Urothelium cell line (cell line): ENCODE measurements around the gene MYRIP.
"Not testable (repeated sequence)": the region's sequence is repeated elsewhere in the genome, so short reads cannot be mapped to it uniquely, and the experiment has no call there.

ENCODE experiments used
- DNase-seq: peaks from one replicate; pipeline ENCODE4 v3.0.0; 2011; ENCODE audit warnings: low spot score, mixed read lengths
- FAIRE-seq: peaks from 2 replicates; lab custom pipeline; 2011; peaks lifted over from hg19 to GRCh38; lab: Jason Lieb, UNC

Gene MYRIP

GRCh38 chr3:39809181-39809994 lies at the start of gene MYRIP:
Gene MYRIP (plus strand): TSS chr3:39809609. CDS start chr3:39900817, 91,208 bp downstream.
- no peak for FAIRE-seq

GRCh38 chr3:39760325-39760724 lies 49.1 kb upstream of the MYRIP start:
- no peak for DNase-seq
- no peak for FAIRE-seq

More at GRCh38 chr3:39809181-39809994, at the start of gene MYRIP:
- peak; percentile 90 for DNase-seq

DNA sequence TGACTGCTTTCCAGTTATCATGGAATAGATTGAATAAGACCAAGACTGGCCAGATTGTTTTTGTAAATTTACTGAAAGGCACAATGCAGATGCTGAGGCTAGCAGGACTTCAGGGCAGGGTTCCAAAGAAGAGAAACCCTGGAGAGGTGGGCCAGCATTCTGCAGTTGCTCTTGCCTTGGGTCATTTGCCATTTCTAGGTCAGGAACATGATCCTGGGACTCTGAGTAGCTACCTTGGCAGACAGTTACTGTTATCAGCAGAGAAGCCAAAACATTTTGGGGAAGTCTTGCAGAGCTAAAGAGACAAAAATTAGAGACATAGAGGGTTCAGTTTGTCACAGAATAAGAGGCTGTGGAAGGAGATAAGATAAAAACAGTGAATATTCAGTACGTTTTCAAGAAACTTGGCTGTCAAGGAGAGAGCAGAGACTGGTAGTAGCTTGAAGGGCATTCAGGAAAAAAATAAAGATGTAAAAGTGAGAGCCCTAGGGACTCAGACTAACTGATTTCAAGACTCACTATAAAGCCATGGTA lies 46.8 kb upstream of the MYRIP start:
- FAIRE-seq, result no peak
- no peak for DNase-seq

- no peak for DNase-seq
- FAIRE-seq, result no peak
Observed at GRCh38 chr3:39763390-39763789, 46.0 kb upstream of the MYRIP start.

- FAIRE-seq (no peak), DNase-seq (no peak)
Observed at GRCh38 chr3:39765575-39765974, 43.8 kb upstream of the MYRIP start.

DNA sequence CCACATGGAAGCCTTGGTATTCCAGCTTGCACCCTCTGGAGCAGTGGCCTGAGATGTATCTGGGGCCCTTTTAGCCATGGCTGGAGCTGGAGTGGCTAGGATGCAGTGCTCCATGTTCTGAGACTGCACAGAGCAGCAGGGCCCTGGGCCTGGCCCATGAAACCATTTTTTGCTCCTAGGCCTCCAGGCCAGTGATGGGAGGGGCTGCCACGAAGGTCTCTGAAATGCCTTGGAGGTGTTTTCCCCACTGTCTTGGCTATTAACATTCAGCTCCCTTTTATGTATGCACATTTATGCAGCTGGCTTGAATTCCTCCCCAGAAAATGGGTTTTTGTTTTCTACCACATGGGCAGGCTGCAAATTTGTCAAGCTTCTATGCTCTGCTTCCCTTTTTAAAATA lies 43.0 kb upstream of the MYRIP start:
- no peak for FAIRE-seq

DNA sequence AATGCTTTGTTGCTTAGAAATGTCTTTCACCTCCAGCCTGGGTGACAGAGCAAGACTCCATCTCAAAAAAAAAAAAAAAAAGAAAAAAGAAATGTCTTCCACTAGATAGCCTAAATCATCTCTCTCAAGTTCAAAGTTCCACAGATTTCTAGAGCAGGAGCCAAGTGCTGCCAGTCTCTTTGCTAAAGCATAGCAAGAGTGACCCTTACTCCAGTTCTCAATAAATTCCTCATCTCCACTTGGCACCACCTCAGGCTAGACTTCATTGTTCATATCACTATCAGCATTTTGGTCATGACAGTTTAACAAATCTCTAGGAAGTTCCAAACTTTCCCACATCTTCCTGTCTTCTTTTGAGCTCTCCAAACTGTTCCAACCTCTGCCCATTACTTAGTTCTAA lies 42.5 kb upstream of the MYRIP start:
- not testable (repeated sequence) for FAIRE-seq, DNase-seq

More for the DNA sequence above, 43.0 kb upstream of the MYRIP start:
- no peak for DNase-seq

DNA sequence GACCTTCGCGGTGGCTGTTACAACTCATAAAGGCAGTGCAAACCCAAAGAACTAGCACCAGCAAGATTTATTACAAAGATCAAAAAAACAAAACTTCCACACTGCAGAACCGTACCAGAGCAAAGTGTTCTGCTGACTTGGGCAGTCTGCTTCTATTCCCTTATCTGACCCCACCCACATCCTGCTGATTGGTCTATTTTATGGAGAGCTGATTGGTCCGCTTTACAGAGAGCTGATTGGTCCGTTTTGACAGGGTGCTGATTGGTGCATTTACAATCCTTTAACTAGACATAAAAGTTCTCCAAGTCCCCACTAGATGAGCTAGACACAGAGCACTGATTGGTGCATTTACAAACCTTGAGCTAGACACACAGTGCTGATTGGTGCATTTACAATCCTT lies 31.2 kb upstream of the MYRIP start:
- not testable (repeated sequence) for DNase-seq, FAIRE-seq

DNA sequence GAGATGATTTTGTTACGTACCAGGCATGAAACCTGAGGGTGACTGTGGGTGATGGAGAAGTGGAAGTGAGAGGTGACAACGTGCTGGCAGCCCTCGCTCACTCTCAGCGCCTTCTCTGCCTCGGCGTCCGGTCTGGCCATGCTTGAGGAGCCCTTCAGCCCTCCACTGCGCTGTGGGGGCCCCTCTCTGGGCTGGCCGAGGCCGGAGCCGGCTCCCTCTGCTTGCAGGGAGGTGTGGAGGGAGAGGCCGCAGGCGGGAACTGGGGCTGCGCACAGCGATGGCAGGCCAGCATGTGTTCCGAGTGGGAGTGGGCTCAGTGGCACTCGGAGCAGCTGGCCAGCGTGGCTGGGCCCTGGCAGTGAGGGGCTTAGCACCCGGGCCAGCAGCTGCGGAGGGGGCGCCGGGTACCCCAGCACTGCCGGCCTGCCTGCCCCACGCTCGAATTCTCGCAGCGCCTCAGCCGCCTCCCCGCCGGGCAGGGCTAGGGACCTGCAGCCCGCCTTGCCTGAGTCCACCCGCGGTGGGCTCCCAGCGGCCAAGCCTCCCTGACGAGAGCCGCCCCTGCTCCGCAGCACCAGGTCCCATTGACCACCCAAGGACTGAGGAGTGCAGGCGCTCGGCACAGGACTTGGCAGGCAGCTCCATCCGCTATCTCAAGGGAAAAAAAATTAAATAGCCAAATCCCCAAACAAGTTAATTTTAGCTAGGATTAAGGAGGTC lies 29.7 kb upstream of the MYRIP start:
- DNase-seq (no peak), FAIRE-seq (no peak)

- no peak for FAIRE-seq
- DNase-seq, result no peak
Observed at GRCh38 chr3:39780352-39780751, 29.1 kb upstream of the MYRIP start.

DNA sequence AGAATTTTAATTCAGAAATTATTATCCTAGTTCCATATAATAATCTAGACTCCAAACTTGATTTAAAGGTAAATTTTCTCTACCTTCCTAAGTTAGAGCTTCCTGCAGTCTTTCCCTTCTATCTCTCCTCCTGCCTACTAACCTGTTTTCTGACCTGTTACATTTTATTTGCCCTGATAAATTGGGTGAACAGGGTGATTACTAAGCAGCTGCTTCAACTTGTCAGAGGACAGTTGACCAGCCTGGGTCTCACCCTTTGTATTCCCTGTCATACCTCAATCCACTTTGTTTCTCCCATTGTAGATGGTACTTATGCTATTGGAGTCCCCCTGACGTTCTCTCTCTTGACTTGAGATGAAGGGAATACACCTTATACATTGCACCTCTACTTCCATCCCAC lies 28.4 kb upstream of the MYRIP start:
- FAIRE-seq (no peak), DNase-seq (no peak)

DNA sequence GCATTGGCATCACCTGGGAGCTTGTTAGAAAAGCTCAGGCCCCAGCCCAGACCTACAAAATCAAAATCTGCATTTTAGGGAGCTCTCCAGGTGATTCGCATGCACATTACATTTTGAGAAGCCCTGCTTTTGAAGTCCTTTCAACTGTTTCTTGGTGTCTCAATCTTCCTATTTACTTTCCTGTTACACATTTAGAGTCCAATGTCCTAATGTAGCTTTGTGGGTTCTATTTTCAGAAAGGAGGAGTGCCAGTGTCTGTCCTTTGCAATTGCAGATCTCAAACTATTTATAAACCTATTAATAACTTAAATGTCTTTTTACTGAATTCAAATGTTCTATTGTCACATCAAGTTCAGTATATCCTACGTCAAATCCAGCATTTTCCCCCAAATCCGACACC lies 27.8 kb upstream of the MYRIP start:
- FAIRE-seq, result no peak
- DNase-seq, result no peak

GRCh38 chr3:39783680-39784079 lies 25.7 kb upstream of the MYRIP start:
- no peak for FAIRE-seq

DNA sequence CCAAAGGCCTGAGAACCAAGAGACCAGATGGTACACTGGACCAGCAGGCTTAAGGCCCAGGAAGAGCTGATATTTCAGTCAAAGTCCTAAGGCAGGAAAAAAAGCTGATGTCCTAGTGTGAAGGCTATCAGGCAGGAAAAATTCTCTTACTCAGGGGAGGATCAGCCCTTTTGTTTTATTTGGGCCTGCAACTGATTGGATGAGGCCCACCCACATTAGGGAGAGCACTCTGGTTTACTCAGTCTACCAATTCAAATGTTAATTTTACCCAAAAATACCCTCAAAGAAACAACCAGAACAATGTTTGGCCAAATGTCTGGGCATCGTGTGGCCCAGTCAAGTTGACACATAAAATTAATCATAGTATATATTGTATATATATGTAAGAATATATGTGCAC lies 24.5 kb upstream of the MYRIP start:
- FAIRE-seq, result no peak
- DNase-seq, result no peak

More at GRCh38 chr3:39783680-39784079, 25.7 kb upstream of the MYRIP start:
- no peak for DNase-seq

DNA sequence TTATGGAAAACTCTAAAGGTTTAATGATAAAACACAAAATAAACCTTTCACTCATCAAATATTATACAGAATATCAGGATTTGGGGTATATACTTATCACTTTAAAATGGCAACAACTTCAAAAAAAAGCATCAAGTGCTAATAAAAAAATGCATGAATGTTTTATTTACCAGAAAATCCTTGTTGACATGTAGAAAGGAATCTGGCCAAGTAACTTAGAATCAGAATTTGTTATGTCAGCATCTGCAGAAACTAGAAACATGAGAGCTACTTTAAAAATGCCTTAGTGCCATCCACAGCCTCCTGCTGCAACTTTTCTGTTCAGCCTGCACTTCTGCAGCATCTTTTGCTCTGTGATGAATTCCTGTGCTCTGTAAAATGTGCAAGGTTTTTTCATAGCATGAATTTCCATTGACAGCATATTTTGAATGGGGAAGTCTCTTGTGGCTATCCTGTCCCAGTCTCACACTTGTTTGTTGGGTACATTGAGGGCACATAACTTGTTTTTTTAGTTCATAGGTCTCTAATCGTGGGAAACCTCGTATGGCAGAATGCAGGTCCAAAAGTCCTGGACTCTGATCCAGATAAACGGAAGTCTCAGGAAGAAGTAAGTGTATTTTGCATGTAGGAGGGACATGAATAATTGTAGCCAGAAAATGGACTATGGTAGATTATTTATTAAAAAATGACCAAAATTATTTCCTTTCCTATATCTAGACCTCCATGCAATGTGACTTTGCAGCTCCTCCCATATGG lies 21.1 kb upstream of the MYRIP start:
- FAIRE-seq (no peak), DNase-seq (no peak)

- FAIRE-seq, result no peak
- DNase-seq, result no peak
Observed at GRCh38 chr3:39791603-39792002, 17.8 kb upstream of the MYRIP start.

DNA sequence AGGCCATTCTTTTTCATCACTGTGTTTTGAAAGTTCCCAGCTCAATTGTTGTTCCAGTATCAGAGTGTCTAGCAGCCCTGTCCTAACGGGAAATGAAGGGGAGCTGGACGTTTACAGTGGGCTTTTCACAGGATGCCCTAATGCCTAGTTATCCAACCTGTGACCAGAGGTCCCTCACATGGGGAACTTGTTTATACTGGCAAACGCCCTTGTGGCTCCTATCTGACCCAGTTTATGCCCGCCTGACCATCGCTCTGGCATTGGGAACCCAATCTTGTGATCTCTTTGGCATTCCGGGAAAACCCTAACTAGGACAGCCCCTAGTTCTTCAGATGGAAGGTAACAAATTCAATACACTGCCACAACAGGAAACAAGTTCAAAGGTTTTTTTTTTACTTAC lies 14.5 kb upstream of the MYRIP start:
- no peak for DNase-seq
- FAIRE-seq, result no peak

GRCh38 chr3:39801216-39801615 lies 8.2 kb upstream of the MYRIP start:
- DNase-seq, result no peak
- FAIRE-seq, result no peak

- DNase-seq, FAIRE-seq: not testable (repeated sequence)
Observed at GRCh38 chr3:39802486-39802885, 6.9 kb upstream of the MYRIP start.

- DNase-seq (no peak), FAIRE-seq (no peak)
Observed at GRCh38 chr3:39803956-39804355, 5.5 kb upstream of the MYRIP start.

- FAIRE-seq (no peak), DNase-seq (no peak)
Observed at GRCh38 chr3:39804951-39805350, 4.5 kb upstream of the MYRIP start.
